Measurements from ENCODE around the gene RAB3B.

Gene RAB3B

GRCh38 chr1:51863384-51863783 is 127.1 kb downstream of the RAB3B start:
- no peak for DNase-seq

- no peak for DNase-seq
Measured at GRCh38 chr1:51861669-51862068, 128.8 kb downstream of the RAB3B start.

- no peak for DNase-seq
Measured at GRCh38 chr1:51859735-51860134, 130.8 kb downstream of the RAB3B start.

- DNase-seq: no peak
Measured at GRCh38 chr1:51859333-51859732, 131.2 kb downstream of the RAB3B start.

- no peak for DNase-seq
Measured at GRCh38 chr1:51858892-51859291, 131.6 kb downstream of the RAB3B start.
